GM23248 (cell line): Measurements from ENCODE around the gene USP9X. TPM values are rescaled to one million over a fixed set of nuclear protein-coding genes. Genes with fewer than 3 reads are reported as not detected.

Source experiments
- DNase-seq: peaks from one replicate; pipeline ENCODE4 v3.0.0-alpha.2; 2015
- H2AFZ ChIP-seq: fragments of 200-600 bp; sonication (generic); 2 replicates; pipeline ENCODE4 v1.6.1; 2016; ENCODE audit warnings: antibody characterized with exemption
- H3F3A ChIP-seq: fragments of 200-600 bp; sonication (generic); 2 replicates; pipeline ENCODE4 v1.6.1; 2016; ENCODE audit warnings: mild to moderate bottlenecking, antibody characterized with exemption, mixed run types; ENCODE audit not compliant: insufficient read depth
- H3K27ac ChIP-seq: fragments of 200-600 bp; sonication (generic); 2 replicates; pipeline ENCODE4 v1.5.1; 2016; ENCODE audit warnings: mild to moderate bottlenecking
- H3K27me3 ChIP-seq: fragments of 200-600 bp; sonication (generic); replicated peaks from 2 replicates; pipeline ENCODE4 v1.6.1; 2016; ENCODE audit warnings: mild to moderate bottlenecking; ENCODE audit not compliant: insufficient read depth
- H3K36me3 ChIP-seq: fragments of 200-600 bp; sonication (generic); 2 replicates; pipeline ENCODE4 v1.6.1; 2016; ENCODE audit warnings: low read depth, mild to moderate bottlenecking
- H3K4me1 ChIP-seq: fragments of 200-600 bp; sonication (generic); 2 replicates; pipeline ENCODE4 v1.6.1; 2016; ENCODE audit warnings: mild to moderate bottlenecking; ENCODE audit not compliant: insufficient read depth
- H3K4me2 ChIP-seq: fragments of 200-600 bp; sonication (generic); one replicate; pipeline ENCODE4 v1.6.1; 2016; ENCODE audit warnings: mild to moderate bottlenecking; ENCODE audit not compliant: unreplicated experiment
- H3K4me3 ChIP-seq: fragments of 200-600 bp; sonication (generic); 2 replicates; pipeline ENCODE4 v1.5.1; 2016; ENCODE audit warnings: mild to moderate bottlenecking
- H3K79me2 ChIP-seq: fragments of 200-600 bp; sonication (generic); 2 replicates; pipeline ENCODE4 v1.6.1; 2016; ENCODE audit warnings: mild to moderate bottlenecking; ENCODE audit not compliant: insufficient read depth
- H3K9ac ChIP-seq: fragments of 200-600 bp; sonication (generic); 2 replicates; pipeline ENCODE4 v1.6.1; 2016; ENCODE audit warnings: mild to moderate bottlenecking
- H3K9me2 ChIP-seq: fragments of 200-600 bp; sonication (generic); 2 replicates; pipeline ENCODE4 v1.6.1; 2016; ENCODE audit warnings: mixed run types, mild to moderate bottlenecking, moderate library complexity; ENCODE audit not compliant: insufficient read depth
- H3K9me3 ChIP-seq: fragments of 200-600 bp; sonication (generic); one replicate; pipeline ENCODE4 v1.6.1; 2017; ENCODE audit warnings: low read depth
- H4K20me1 ChIP-seq: fragments of 200-600 bp; sonication (generic); 2 replicates; pipeline ENCODE4 v1.6.0; 2016; ENCODE audit not compliant: insufficient read depth
- EZH2 ChIP-seq: fragments of 200-600 bp; sonication (generic); IDR thresholded peaks from 2 replicates; pipeline ENCODE4 v1.6.1; 2018; ENCODE audit warnings: antibody characterized with exemption, mild to moderate bottlenecking; ENCODE audit not compliant: insufficient read depth, poor library complexity, severe bottlenecking
- EZH2phosphoT487 ChIP-seq: fragments of 200-600 bp; sonication (generic); IDR thresholded peaks from 2 replicates; pipeline ENCODE4 v1.6.1; 2018; ENCODE audit warnings: antibody characterized with exemption, moderate library complexity, mild to moderate bottlenecking, low read depth; ENCODE audit not compliant: insufficient read depth
- WGBS, 2 experiments: methylation state at CpG; one replicate each; pipeline ENCODE4 v1.1.6; 2015 to 2017; ENCODE audit warnings: low lambda C conversion rate in 2 of 2, low coverage in 1 of 2; ENCODE audit errors: missing lambda C conversion rate in 2 of 2; 5-methylcytosine and 5-hydroxymethylcytosine counted together
- in situ Hi-C: fragments of 300-500 bp; cut with MboI; formaldehyde crosslinking; loops from 2 replicates; pipeline ENCODE4 v1.15.0; 2020
- polyA plus RNA-seq: library from polyadenylated mRNA; unstranded; fragments of >200 nt; fragmentation: Nextera tagmentation; extraction: Ambion mirVana; gene quantifications from 2 replicates; pipeline ENCODE4 v1.2.1, GENCODE V29; 2016
- total RNA-seq: library from RNA; depleted of rRNA; stranded (reverse); fragments of >200 nt; shearing (Covaris generic); gene quantifications from 2 replicates; pipeline ENCODE4 v1.2.3, GENCODE V29; 2014

USP9X gene
- total and polyA plus RNA-seq, 2 experiments from 2014 or later = 23.9 to 72.3 TPM

DNA sequence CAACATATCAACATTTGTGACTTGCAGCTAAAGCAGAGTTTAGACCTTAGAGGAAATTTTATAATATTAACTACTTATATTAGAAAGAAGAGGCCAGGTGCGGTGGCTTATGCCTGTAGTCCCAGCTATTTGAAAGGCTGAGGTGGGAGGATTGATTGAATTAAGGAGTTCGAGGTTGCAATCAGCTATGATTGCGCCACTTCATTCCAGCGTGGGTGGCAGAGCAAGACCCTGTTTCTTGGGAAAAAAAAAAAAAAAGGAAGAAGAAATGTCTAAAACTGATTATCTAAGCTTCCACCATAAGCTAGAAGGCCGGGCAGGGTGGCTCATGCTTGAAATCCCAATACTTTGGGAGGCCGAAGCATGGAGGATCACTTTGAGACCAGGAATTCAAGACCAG lies 42.0 kb upstream of the USP9X start:
- Histone ChIP-seq H3K27me3 (no peaks in the 10 kb centered on the region), H3K4me3 (no peak overlapping the region), H3K79me2 (no peaks in the 10 kb centered on the region), H3K27ac (no peak overlapping the region), H3K9me3 (no peaks in the 10 kb centered on the region), H3K4me2 (no peak overlapping the region), H3F3A (peaks cover 4% of the 10 kb centered on the region; the same call in 1 of the 2 replicates), H2AFZ (no peak overlapping the region), H3K9me2 (no peaks in the 10 kb centered on the region), H4K20me1 (no peaks in the 10 kb centered on the region), H3K36me3 (no peaks in the 10 kb centered on the region), H3K9ac (no peak overlapping the region), H3K4me1 (peaks cover 12% of the 10 kb centered on the region)
- TF ChIP-seq EZH2phosphoT487 (no peak), EZH2 (no peak)
- 64 to 67% methylated on average over 6 of the region's 6 CpGs for WGBS, 2 experiments
- in situ Hi-C loops = no loop called here
- DNase-seq = no peak

DNA sequence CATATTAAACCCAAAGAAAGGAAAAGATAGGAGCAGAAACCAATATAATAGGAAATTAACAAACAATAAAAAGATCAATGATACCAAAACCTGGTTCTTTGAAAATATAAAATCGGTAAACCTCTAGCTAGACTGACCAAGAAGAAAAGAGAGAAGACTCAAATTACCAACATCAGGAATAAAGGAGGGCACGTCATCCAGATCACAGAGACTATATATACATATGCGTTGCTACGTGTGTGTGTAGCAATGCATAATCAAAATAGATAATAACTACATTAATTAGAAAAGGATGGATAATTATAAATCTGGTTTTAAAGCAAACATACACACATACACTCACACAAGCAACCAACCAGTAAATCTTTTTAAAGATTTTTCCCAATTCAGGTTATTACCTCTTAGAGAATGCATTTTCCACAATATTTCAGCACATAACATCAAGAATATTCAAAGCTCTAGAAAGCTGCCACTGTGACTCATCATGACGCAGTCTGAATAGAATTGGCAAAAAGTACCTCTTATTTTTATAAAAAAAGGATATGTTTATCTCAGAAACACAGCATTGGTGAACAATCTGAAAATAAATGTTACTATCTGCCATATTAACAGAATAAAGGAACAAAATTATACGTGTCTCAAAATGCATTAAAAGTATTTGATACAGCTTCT lies 41.4 kb upstream of the USP9X start:
- Histone ChIP-seq H3K27ac (peak overlapping the region; percentile 40; the same call in 1 of the 2 replicates), H3K4me1 (peaks cover 12% of the 10 kb centered on the region), H3K4me3 (no peak overlapping the region), H3K36me3 (no peaks in the 10 kb centered on the region), H3K9ac (no peak overlapping the region), H4K20me1 (no peaks in the 10 kb centered on the region), H3F3A (peaks cover 4% of the 10 kb centered on the region; the same call in 1 of the 2 replicates), H3K4me2 (peak overlapping the region; percentile 42), H3K79me2 (no peaks in the 10 kb centered on the region), H2AFZ (no peak overlapping the region), H3K9me2 (no peaks in the 10 kb centered on the region), H3K9me3 (no peaks in the 10 kb centered on the region), H3K27me3 (no peaks in the 10 kb centered on the region)
- 48 to 51% methylated on average over 6 of the region's 6 CpGs for WGBS, 2 experiments
- in situ Hi-C loops = no loop called here
- no peak for TF ChIP-seq EZH2phosphoT487
- no peak for TF ChIP-seq EZH2
- peak; percentile 76 for DNase-seq

DNA sequence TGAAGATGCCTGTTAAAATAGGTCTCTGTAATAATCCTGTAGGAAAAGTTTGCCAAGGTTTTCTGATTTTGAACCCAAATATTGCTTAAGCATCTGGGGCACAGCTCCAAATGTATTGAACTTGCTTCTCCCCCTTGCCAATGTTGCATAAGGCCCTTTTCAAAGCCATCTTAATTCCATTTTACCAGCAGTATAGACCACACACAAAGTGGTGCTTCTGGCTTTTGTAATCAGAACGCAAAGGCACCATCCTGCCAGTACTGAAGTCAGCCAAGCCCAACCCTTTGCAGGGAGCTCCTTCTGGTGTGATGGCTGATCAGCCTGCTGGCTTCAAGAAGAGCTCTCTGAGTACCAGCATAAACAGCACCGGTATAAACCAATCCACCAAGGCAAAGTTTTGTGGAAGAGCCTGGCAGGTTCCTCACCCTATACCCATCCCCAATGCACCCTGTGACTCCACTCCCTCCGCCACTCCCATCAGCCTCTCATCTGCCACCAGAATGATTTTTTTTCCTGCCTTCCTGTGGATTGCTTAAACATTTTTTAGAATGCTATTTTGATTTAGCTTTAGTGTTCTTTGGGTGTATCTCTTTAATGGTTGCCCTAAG lies 39.2 kb upstream of the USP9X start:
- H3F3A ChIP-seq = peaks cover 4% of the 10 kb centered on the region; the same call in 1 of the 2 replicates
- no peaks in the 10 kb centered on the region for H3K36me3 ChIP-seq
- H3K4me3 ChIP-seq = no peak overlapping the region
- H3K4me2 ChIP-seq = no peak overlapping the region
- no peaks in the 10 kb centered on the region for H3K79me2 ChIP-seq
- H3K4me1 ChIP-seq = peaks cover 12% of the 10 kb centered on the region
- no peak overlapping the region for H3K27ac ChIP-seq
- no peak for TF ChIP-seq EZH2phosphoT487
- no peak for TF ChIP-seq EZH2
- H3K9me3 ChIP-seq = no peaks in the 10 kb centered on the region
- no peaks in the 10 kb centered on the region for H4K20me1 ChIP-seq
- H2AFZ ChIP-seq = no peak overlapping the region; the same call in 1 of the 2 replicates
- in situ Hi-C loops = no loop called here
- no peak overlapping the region for H3K9ac ChIP-seq
- H3K27me3 ChIP-seq = no peaks in the 10 kb centered on the region
- H3K9me2 ChIP-seq = no peaks in the 10 kb centered on the region
- DNase-seq = peak; percentile 43
- WGBS, 2 experiments = 36 to 50% methylated on average over 2 to 3 of the region's 3 CpGs

DNA sequence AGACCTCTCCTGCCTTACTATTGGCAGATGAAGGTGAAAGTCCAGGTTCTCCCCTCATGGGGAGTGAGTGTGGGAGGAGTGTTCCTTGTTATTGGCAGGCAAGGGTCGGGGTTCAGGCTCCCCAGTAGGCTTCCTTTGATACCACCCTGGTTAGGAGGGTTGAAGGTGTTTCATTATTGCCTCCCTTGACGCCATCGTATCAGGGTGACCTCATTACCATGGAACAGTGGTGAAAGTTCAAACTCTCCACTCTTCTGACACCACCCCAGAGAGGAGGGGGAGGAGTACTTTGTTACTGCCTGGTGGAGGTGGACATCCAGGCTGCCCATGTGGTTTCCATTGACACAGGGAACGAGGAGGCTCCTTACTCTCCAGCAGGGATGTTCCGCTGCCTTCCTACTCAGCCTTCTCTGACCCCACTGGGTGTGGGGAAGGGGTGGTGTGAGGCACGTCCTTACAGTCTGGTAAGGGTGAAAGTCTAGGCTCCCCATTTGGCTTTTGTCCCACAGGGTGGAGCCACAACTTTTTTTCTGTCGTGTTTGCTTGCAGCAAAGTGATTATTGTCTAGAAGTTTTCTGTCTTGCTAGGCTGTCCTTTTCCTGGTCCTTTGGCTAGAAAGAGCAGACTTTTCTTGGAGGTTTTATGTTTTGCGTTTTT lies 37.2 kb upstream of the USP9X start:
- TF ChIP-seq EZH2phosphoT487 (no peak), EZH2 (no peak)
- Histone ChIP-seq H3K79me2 (no peaks in the 10 kb centered on the region), H3K4me1 (peaks cover 12% of the 10 kb centered on the region), H3K27me3 (no peaks in the 10 kb centered on the region), H3K36me3 (no peaks in the 10 kb centered on the region), H3K9me3 (no peaks in the 10 kb centered on the region), H3K27ac (no peak overlapping the region), H3K4me3 (no peak overlapping the region), H3K9ac (no peak overlapping the region), H2AFZ (no peak overlapping the region), H4K20me1 (no peaks in the 10 kb centered on the region), H3K9me2 (no peaks in the 10 kb centered on the region), H3F3A (peaks cover 4% of the 10 kb centered on the region; the same call in 1 of the 2 replicates), H3K4me2 (no peak overlapping the region)
- 62 to 63% methylated on average over 7 to 8 of the region's 8 CpGs for WGBS, 2 experiments
- no peak for DNase-seq
- in situ Hi-C loops = no loop called here
